Small intestine (tissue), 7 donors: ENCODE data around the gene DCBLD1. TPM values are rescaled to one million over a fixed set of nuclear protein-coding genes. Genes with fewer than 3 reads are reported as not detected.

Experiments
- DNase-seq, 2 donors: peaks; one replicate each; pipeline versions ENCODE4 v3.0.0 to v3.0.0-alpha.2; 2013
- FAIRE-seq: peaks from 2 replicates; lab custom pipeline; 2012; peaks lifted over from hg19 to GRCh38; lab: Jason Lieb, UNC
- H3K27ac ChIP-seq, 3 donors: one replicate each; pipeline ENCODE4 v1.5.1; 2013; ENCODE audit warnings: low read length in 2 of 3, mild to moderate bottlenecking in 2 of 3, control low read depth in 1 of 3, inconsistent platforms in 1 of 3, low read depth in 1 of 3, moderate library complexity in 1 of 3
- H3K27me3 ChIP-seq, 3 donors: one replicate each; pipeline ENCODE4 v1.6.1; 2013; ENCODE audit warnings: low read length in 3 of 3, inconsistent platforms in 1 of 3; ENCODE audit not compliant: control insufficient read depth in 3 of 3, insufficient read depth in 3 of 3
- H3K36me3 ChIP-seq, 3 donors: one replicate each; pipeline ENCODE4 v1.6.1; 2013; ENCODE audit warnings: low read length in 3 of 3, inconsistent platforms in 1 of 3, low read depth in 1 of 3, mild to moderate bottlenecking in 1 of 3, moderate library complexity in 1 of 3; ENCODE audit not compliant: control insufficient read depth in 3 of 3, insufficient read depth in 2 of 3
- H3K4me1 ChIP-seq, 3 donors: one replicate each; pipeline ENCODE4 v1.6.1; 2013; ENCODE audit warnings: low read length in 2 of 3, inconsistent platforms in 1 of 3, low read depth in 1 of 3, mild to moderate bottlenecking in 1 of 3, moderate library complexity in 1 of 3; ENCODE audit not compliant: control insufficient read depth in 3 of 3, insufficient read depth in 2 of 3
- H3K4me3 ChIP-seq, 3 donors: one replicate each; pipeline ENCODE4 v1.5.1; 2013; ENCODE audit warnings: low read length in 3 of 3, control low read depth in 1 of 3, inconsistent platforms in 1 of 3, low read depth in 1 of 3, mild to moderate bottlenecking in 1 of 3, moderate library complexity in 1 of 3
- H3K9me3 ChIP-seq, 2 donors: one replicate each; pipeline ENCODE4 v1.6.1; 2013; ENCODE audit warnings: low read depth in 1 of 2, low read length in 1 of 2; ENCODE audit not compliant: control insufficient read depth in 2 of 2, insufficient read depth in 1 of 2
- WGBS, 3 donors: extraction: QIAGEN DNeasy Blood & Tissue Kit; methylation state at CpG; one replicate each; pipeline ENCODE4 v1.1.7; 2013; 5-methylcytosine and 5-hydroxymethylcytosine counted together
- polyA plus RNA-seq, 4 donors: library from polyadenylated mRNA; stranded (reverse) in 3 of 4; unstranded in 1 of 4; fragments of 200-250 nt in 3 of 4; fragments of 120-200 nt in 1 of 4; gene quantifications; one replicate each; pipeline versions ENCODE4 v1.2.1 to v1.2.3, GENCODE V29; 2013
- donor health status: healthy with polysubstance abuse.
- donor health status: control.
- donor health status: control.
- donor health status: Bipolar disorder and iron deficiency.
- donor health status: healthy.

DCBLD1 gene
- polyA plus RNA-seq, 4 donors, result 4.9 to 23.4 (median 7.7) TPM

GRCh38 chr6:117545161-117545595, 62.7 kb downstream of the DCBLD1 start:
- FAIRE-seq, result no peak
- no peak overlapping the region for H3K27ac ChIP-seq
- no peak overlapping the region for H3K4me3 ChIP-seq
- 79 to 95% (median 93%) methylated on average over 4 of the region's 4 CpGs for WGBS, 3 donors
- H3K9me3 ChIP-seq, result no peaks in the 10 kb centered on the region
- H3K27me3 ChIP-seq, result no peaks in the 10 kb centered on the region
- H3K4me1 ChIP-seq, result peaks cover 0 to 2% (median 0%) of the 10 kb centered on the region in 3 donors
- H3K36me3 ChIP-seq, result peaks cover 0 to 26% (median 0%) of the 10 kb centered on the region in 3 donors
- DNase-seq, result peak; percentile 32 to 35

GRCh38 chr6:117546674-117547073, 64.2 kb downstream of the DCBLD1 start:
- no peak for FAIRE-seq
- H3K4me1 ChIP-seq, result peaks cover 0 to 2% (median 0%) of the 10 kb centered on the region in 3 donors
- WGBS, 3 donors, result 84 to 89% (median 88%) methylated on average over 5 of the region's 5 CpGs
- H3K27ac ChIP-seq, result no peak overlapping the region
- no peaks in the 10 kb centered on the region for H3K27me3 ChIP-seq
- H3K4me3 ChIP-seq, result no peak overlapping the region
- H3K36me3 ChIP-seq, result peaks cover 0 to 23% (median 0%) of the 10 kb centered on the region in 3 donors
- no peak for DNase-seq
- H3K9me3 ChIP-seq, result no peaks in the 10 kb centered on the region

- Histone ChIP-seq H3K36me3 (peaks cover 0 to 23% (median 0%) of the 10 kb centered on the region in 3 donors), H3K27ac (peak overlapping the region in 2 of 3 donors; percentile 14 to 78), H3K4me1 (peaks cover 0 to 2% (median 0%) of the 10 kb centered on the region in 3 donors), H3K27me3 (no peaks in the 10 kb centered on the region), H3K9me3 (no peaks in the 10 kb centered on the region), H3K4me3 (peak overlapping the region in 2 of 3 donors; percentile 15 to 26)
- FAIRE-seq (no peak), DNase-seq (peak in 1 of 2 donors; percentile 31)
- WGBS, 3 donors, result 55 to 84% (median 66%) methylated on average over 64 of the region's 64 CpGs
These were observed 65.5 kb downstream of the DCBLD1 start for GRCh38 chr6:117547688-117548621.

- FAIRE-seq, result no peak
- Histone ChIP-seq H3K9me3 (no peaks in the 10 kb centered on the region), H3K27ac (peak overlapping the region in 2 of 3 donors; percentile 1 to 59), H3K4me1 (peaks cover 0 to 2% (median 0%) of the 10 kb centered on the region in 3 donors), H3K4me3 (no peak overlapping the region), H3K36me3 (peaks cover 0 to 23% (median 0%) of the 10 kb centered on the region in 3 donors), H3K27me3 (no peaks in the 10 kb centered on the region)
- no peak for DNase-seq
- 74 to 82% (median 74%) methylated on average over 8 of the region's 8 CpGs for WGBS, 3 donors
These were observed 66.4 kb downstream of the DCBLD1 start for GRCh38 chr6:117548797-117549301.

- DNase-seq, result peak in 1 of 2 donors; percentile 50
- no peak overlapping the region for H3K27ac ChIP-seq
- 75 to 91% (median 86%) methylated on average over 4 of the region's 4 CpGs for WGBS, 3 donors
These were observed 67.1 kb downstream of the DCBLD1 start for GRCh38 chr6:117549611-117550010.

GRCh38 chr6:117550078-117550600, 67.7 kb downstream of the DCBLD1 start:
- Histone ChIP-seq H3K36me3 (peaks cover 0 to 17% (median 0%) of the 10 kb centered on the region in 3 donors), H3K4me3 (no peak overlapping the region), H3K27me3 (no peaks in the 10 kb centered on the region), H3K27ac (no peak overlapping the region), H3K9me3 (no peaks in the 10 kb centered on the region), H3K4me1 (peaks cover 0 to 2% (median 0%) of the 10 kb centered on the region in 3 donors)
- WGBS, 3 donors, result 90 to 94% (median 91%) methylated on average over 3 of the region's 3 CpGs
- no peak for DNase-seq
- FAIRE-seq, result no peak

More at GRCh38 chr6:117549611-117550010, 67.1 kb downstream of the DCBLD1 start:
- Histone ChIP-seq H3K4me1 (peaks cover 0 to 2% (median 0%) of the 10 kb centered on the region in 3 donors), H3K36me3 (peaks cover 0 to 23% (median 0%) of the 10 kb centered on the region in 3 donors), H3K9me3 (no peaks in the 10 kb centered on the region), H3K4me3 (no peak overlapping the region), H3K27me3 (no peaks in the 10 kb centered on the region)
- FAIRE-seq, result no peak

GRCh38 chr6:117550618-117551242, 68.3 kb downstream of the DCBLD1 start:
- no peaks in the 10 kb centered on the region for H3K9me3 ChIP-seq
- H3K27ac ChIP-seq, result no peak overlapping the region
- DNase-seq (no peak), FAIRE-seq (no peak)
- H3K4me1 ChIP-seq, result peaks cover 0 to 2% (median 0%) of the 10 kb centered on the region in 3 donors
- no peak overlapping the region for H3K4me3 ChIP-seq
- H3K36me3 ChIP-seq, result peaks cover 0 to 16% (median 0%) of the 10 kb centered on the region in 3 donors
- H3K27me3 ChIP-seq, result no peaks in the 10 kb centered on the region
- WGBS, 3 donors, result 67 to 83% (median 71%) methylated on average over 2 of the region's 2 CpGs

GRCh38 chr6:117552618-117553017, 70.1 kb downstream of the DCBLD1 start:
- Histone ChIP-seq H3K4me3 (no peak overlapping the region), H3K4me1 (peaks cover 0 to 2% (median 0%) of the 10 kb centered on the region in 3 donors), H3K9me3 (no peaks in the 10 kb centered on the region), H3K27ac (no peak overlapping the region), H3K36me3 (peaks cover 0 to 3% (median 0%) of the 10 kb centered on the region in 3 donors), H3K27me3 (no peaks in the 10 kb centered on the region)
- WGBS, 3 donors, result 77 to 92% (median 85%) methylated on average over 2 of the region's 2 CpGs
- FAIRE-seq, result no peak
- no peak for DNase-seq
